Neuron (in vitro differentiated cells): ENCODE measurements around the gene CHCHD3.
"Not testable (repeated sequence)": the region's sequence is repeated elsewhere in the genome, so short reads cannot be mapped to it uniquely, and the experiment has no call there.

Experiments used
- H2AFZ ChIP-seq: one replicate; pipeline ENCODE4 v1.6.1; 2013; ENCODE audit warnings: low read depth, mild to moderate bottlenecking, inconsistent platforms, low read length, moderate library complexity
- H3K27me3 ChIP-seq: one replicate; pipeline ENCODE4 v1.6.1; 2013; ENCODE audit warnings: low read length; ENCODE audit not compliant: insufficient read depth
- H3K36me3 ChIP-seq: one replicate; pipeline ENCODE4 v1.6.1; 2013; ENCODE audit warnings: low read length; ENCODE audit not compliant: insufficient read depth
- H3K4me1 ChIP-seq: one replicate; pipeline ENCODE4 v1.6.1; 2013; ENCODE audit warnings: low read length; ENCODE audit not compliant: insufficient read depth
- H3K4me3 ChIP-seq: 2 replicates; pipeline ENCODE4 v1.5.1; 2013; ENCODE audit warnings: mild to moderate bottlenecking, low read length, moderate library complexity
- H3K9me3 ChIP-seq: one replicate; pipeline ENCODE4 v1.6.1; 2013; ENCODE audit warnings: low read length

Gene CHCHD3

GRCh38 chr7:132942701-132943100 is 139.2 kb downstream of the CHCHD3 start:
- no peak overlapping the region for H2AFZ ChIP-seq
- H3K4me3 ChIP-seq: no peak overlapping the region
- H3K36me3 ChIP-seq: no peaks in the 10 kb centered on the region
- H3K27me3 ChIP-seq: no peaks in the 10 kb centered on the region
- H3K4me1 ChIP-seq: peaks cover 27% of the 10 kb centered on the region
- no peaks in the 10 kb centered on the region for H3K9me3 ChIP-seq

GRCh38 chr7:132941905-132942304 is 140.0 kb downstream of the CHCHD3 start:
- Histone ChIP-seq H3K27me3 (no peaks in the 10 kb centered on the region), H3K9me3 (no peaks in the 10 kb centered on the region)

GRCh38 chr7:132941428-132941827 is 140.5 kb downstream of the CHCHD3 start:
- no peak overlapping the region for H2AFZ ChIP-seq
- H3K36me3 ChIP-seq: no peaks in the 10 kb centered on the region
- H3K9me3 ChIP-seq: no peaks in the 10 kb centered on the region
- H3K27me3 ChIP-seq: no peaks in the 10 kb centered on the region
- peaks cover 27% of the 10 kb centered on the region for H3K4me1 ChIP-seq
- H3K4me3 ChIP-seq: no peak overlapping the region

More at GRCh38 chr7:132941905-132942304, 140.0 kb downstream of the CHCHD3 start:
- Histone ChIP-seq H3K36me3 (no peaks in the 10 kb centered on the region), H3K4me1 (peaks cover 27% of the 10 kb centered on the region), H3K4me3 (no peak overlapping the region), H2AFZ (no peak overlapping the region)

- Histone ChIP-seq H3K36me3 (no peaks in the 10 kb centered on the region), H3K9me3 (peaks cover 3% of the 10 kb centered on the region), H2AFZ (no peak overlapping the region), H3K4me3 (no peak overlapping the region), H3K4me1 (peaks cover 27% of the 10 kb centered on the region), H3K27me3 (no peaks in the 10 kb centered on the region)
Measured at GRCh38 chr7:132940084-132940483, 141.8 kb downstream of the CHCHD3 start.

- Histone ChIP-seq H3K4me1 (peaks cover 27% of the 10 kb centered on the region), H3K27me3 (no peaks in the 10 kb centered on the region), H2AFZ (no peak overlapping the region), H3K36me3 (no peaks in the 10 kb centered on the region), H3K4me3 (no peak overlapping the region), H3K9me3 (peaks cover 3% of the 10 kb centered on the region)
Measured at GRCh38 chr7:132939495-132939894, 142.4 kb downstream of the CHCHD3 start.

- Histone ChIP-seq H2AFZ (no peak overlapping the region), H3K27me3 (no peaks in the 10 kb centered on the region), H3K36me3 (no peaks in the 10 kb centered on the region), H3K4me3 (no peak overlapping the region), H3K9me3 (peaks cover 3% of the 10 kb centered on the region), H3K4me1 (peaks cover 27% of the 10 kb centered on the region)
Measured at GRCh38 chr7:132937286-132937685, 144.6 kb downstream of the CHCHD3 start.

GRCh38 chr7:132935608-132936007 is 146.3 kb downstream of the CHCHD3 start:
- Histone ChIP-seq H3K27me3 (no peaks in the 10 kb centered on the region), H3K4me1 (peaks cover 25% of the 10 kb centered on the region), H3K4me3 (no peak overlapping the region), H2AFZ (no peak overlapping the region), H3K36me3 (no peaks in the 10 kb centered on the region), H3K9me3 (peaks cover 3% of the 10 kb centered on the region)

- Histone ChIP-seq H3K27me3 (no peaks in the 10 kb centered on the region), H3K4me1 (peaks cover 25% of the 10 kb centered on the region), H3K36me3 (no peaks in the 10 kb centered on the region), H2AFZ (no peak overlapping the region), H3K9me3 (peaks cover 3% of the 10 kb centered on the region), H3K4me3 (no peak overlapping the region)
Measured at GRCh38 chr7:132934017-132934416, 147.9 kb downstream of the CHCHD3 start.

- no peak overlapping the region for H2AFZ ChIP-seq
- peaks cover 3% of the 10 kb centered on the region for H3K9me3 ChIP-seq
- no peaks in the 10 kb centered on the region for H3K36me3 ChIP-seq
- no peak overlapping the region for H3K4me3 ChIP-seq
- peaks cover 25% of the 10 kb centered on the region for H3K4me1 ChIP-seq
- no peaks in the 10 kb centered on the region for H3K27me3 ChIP-seq
Measured at GRCh38 chr7:132933072-132933458, 148.8 kb downstream of the CHCHD3 start.

- H2AFZ ChIP-seq: no peak overlapping the region
- H3K4me3 ChIP-seq: peak overlapping the region; percentile 9
- H3K4me1 ChIP-seq: peaks cover 25% of the 10 kb centered on the region
- H3K27me3 ChIP-seq: no peaks in the 10 kb centered on the region
- H3K9me3 ChIP-seq: peaks cover 3% of the 10 kb centered on the region
- no peaks in the 10 kb centered on the region for H3K36me3 ChIP-seq
Measured at GRCh38 chr7:132932296-132933071, 149.4 kb downstream of the CHCHD3 start.

GRCh38 chr7:132930881-132931280 is 151.0 kb downstream of the CHCHD3 start:
- Histone ChIP-seq H2AFZ (no peak overlapping the region), H3K4me3 (no peak overlapping the region), H3K27me3 (no peaks in the 10 kb centered on the region), H3K4me1 (peaks cover 25% of the 10 kb centered on the region), H3K36me3 (no peaks in the 10 kb centered on the region), H3K9me3 (peaks cover 2% of the 10 kb centered on the region)

- peaks cover 25% of the 10 kb centered on the region for H3K4me1 ChIP-seq
- H3K4me3 ChIP-seq, H2AFZ ChIP-seq, H3K36me3 ChIP-seq, H3K9me3 ChIP-seq, H3K27me3 ChIP-seq: not testable (repeated sequence)
Measured at GRCh38 chr7:132929944-132930343, 151.9 kb downstream of the CHCHD3 start.

GRCh38 chr7:132919771-132920170 is 162.1 kb downstream of the CHCHD3 start:
- H3K4me3 ChIP-seq: no peak overlapping the region
- no peaks in the 10 kb centered on the region for H3K36me3 ChIP-seq
- H3K27me3 ChIP-seq: no peaks in the 10 kb centered on the region
- H3K9me3 ChIP-seq: no peaks in the 10 kb centered on the region
- H2AFZ ChIP-seq: no peak overlapping the region
- H3K4me1 ChIP-seq: no peaks in the 10 kb centered on the region

- Histone ChIP-seq H3K27me3 (no peaks in the 10 kb centered on the region), H3K4me1 (peaks cover 4% of the 10 kb centered on the region), H3K36me3 (no peaks in the 10 kb centered on the region), H2AFZ (no peak overlapping the region), H3K4me3 (no peak overlapping the region), H3K9me3 (no peaks in the 10 kb centered on the region)
Measured at GRCh38 chr7:132915647-132916046, 166.2 kb downstream of the CHCHD3 start.
